ENCODE results near the gene ARID5A. TPM values are rescaled to one million over a fixed set of nuclear protein-coding genes. Genes with fewer than 3 reads are reported as not detected.
"Not testable (repeated sequence)": the region's sequence is repeated elsewhere in the genome, so short reads cannot be mapped to it uniquely, and the experiment has no call there.

Gene ARID5A
- polyA plus RNA-seq, 4 donors, result 4.3 to 7.1 (median 5.6) TPM

GRCh38 chr2:96553176-96553956 lies 16.8 kb downstream of the ARID5A start:
- no peak for DNase-seq (ENCODE audit: low read depth in 4 of 4, low spot score in 3 of 4)

DNA sequence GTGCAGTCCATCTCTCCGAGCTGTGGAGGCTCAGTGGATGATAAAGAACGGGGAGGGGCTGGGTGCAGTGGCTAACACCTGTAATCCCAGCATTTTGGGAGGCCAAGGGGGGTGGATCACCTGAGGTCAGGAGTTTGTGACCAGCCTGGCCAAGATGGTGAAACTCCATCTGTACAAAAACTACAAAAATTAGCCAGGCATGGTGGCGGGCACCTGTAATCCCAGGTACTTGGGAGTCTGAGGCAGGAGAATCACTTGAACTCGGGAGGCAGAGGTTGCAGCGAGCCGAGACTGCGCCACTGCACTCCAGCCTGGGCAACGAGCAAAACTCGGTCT lies 17.4 kb downstream of the ARID5A start:
- DNase-seq (ENCODE audit: low read depth in 4 of 4, low spot score in 3 of 4), result not testable (repeated sequence)

- DNase-seq (ENCODE audit: low read depth in 4 of 4, low spot score in 3 of 4), result no peak
Measured at GRCh38 chr2:96554293-96555145, 18.0 kb downstream of the ARID5A start.

GRCh38 chr2:96555146-96555610 lies 18.6 kb downstream of the ARID5A start:
- no peak for DNase-seq (ENCODE audit: low read depth in 4 of 4, low spot score in 3 of 4)

DNA sequence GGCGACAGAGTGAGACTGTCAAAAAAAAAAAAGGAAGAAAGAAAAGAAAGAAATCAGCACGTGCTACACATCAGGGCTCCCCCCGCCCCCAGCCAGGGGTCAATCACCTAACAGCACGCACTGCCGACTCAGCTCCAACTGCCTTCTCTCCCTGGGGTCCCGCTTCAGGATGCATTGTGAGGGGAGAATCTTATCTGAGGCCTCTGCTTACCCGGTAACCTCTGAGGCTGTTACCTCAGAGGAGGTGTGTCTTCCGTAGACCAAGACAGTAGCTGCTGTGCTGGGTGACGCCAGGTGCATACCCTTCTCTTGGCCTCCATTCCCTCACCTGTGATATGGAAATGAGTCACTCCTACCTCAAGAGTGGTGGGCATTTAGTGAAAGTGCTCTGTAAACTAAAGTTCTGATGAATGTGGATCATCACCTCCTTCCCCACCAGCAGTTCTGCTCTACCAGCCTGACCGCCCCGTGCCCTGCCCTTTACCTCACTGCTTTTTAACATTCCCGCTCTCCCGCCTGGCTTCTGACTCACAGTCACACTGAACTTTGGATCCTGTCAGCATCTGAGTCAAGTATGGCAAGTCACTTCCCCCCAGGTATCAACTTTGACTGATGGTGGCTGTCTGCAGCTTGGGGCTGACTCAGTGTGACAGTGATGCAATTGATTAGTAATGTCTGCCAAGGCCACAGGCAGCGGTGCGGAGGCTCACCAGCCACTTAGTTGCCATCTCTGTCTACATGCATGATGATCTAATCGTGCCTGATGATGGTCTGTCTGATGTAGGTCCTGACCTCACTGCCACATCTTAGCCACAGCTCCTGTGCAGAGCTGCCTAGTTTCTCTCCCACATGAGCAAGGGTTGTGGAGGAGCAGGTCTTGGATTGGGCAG lies 20.1 kb downstream of the ARID5A start:
- DNase-seq (ENCODE audit: low read depth in 4 of 4, low spot score in 3 of 4), result no peak

- DNase-seq (ENCODE audit: low read depth in 4 of 4, low spot score in 3 of 4), result not testable (repeated sequence)
Measured at GRCh38 chr2:96557421-96557820, 20.9 kb downstream of the ARID5A start.

- DNase-seq (ENCODE audit: low read depth in 4 of 4, low spot score in 3 of 4), result no peak
Measured at GRCh38 chr2:96558061-96558460, 21.5 kb downstream of the ARID5A start.

- no peak for DNase-seq (ENCODE audit: low read depth in 4 of 4, low spot score in 3 of 4)
Measured at GRCh38 chr2:96558485-96558884, 21.9 kb downstream of the ARID5A start.

DNA sequence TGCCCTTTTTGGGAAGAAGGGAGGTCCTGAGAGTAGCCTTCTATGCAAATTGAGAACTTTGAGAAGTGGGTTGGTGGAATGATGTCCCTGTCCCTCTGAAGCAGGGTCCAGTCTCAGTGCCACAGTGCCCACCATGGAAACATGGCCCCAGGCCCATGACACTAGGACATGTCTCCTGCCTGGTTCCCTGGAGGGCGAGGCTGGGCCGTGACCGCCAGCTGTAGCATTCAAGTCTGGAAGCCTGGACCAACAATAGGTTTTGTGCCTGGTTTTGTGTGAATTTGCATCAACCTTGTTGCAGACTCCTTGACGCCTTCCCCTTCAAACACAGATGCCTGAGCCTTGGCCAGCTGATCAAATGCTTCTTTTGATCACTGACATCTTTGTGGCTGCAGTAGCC lies 27.5 kb downstream of the ARID5A start:
- no peak for DNase-seq (ENCODE audit: low read depth in 4 of 4, low spot score in 3 of 4)

DNA sequence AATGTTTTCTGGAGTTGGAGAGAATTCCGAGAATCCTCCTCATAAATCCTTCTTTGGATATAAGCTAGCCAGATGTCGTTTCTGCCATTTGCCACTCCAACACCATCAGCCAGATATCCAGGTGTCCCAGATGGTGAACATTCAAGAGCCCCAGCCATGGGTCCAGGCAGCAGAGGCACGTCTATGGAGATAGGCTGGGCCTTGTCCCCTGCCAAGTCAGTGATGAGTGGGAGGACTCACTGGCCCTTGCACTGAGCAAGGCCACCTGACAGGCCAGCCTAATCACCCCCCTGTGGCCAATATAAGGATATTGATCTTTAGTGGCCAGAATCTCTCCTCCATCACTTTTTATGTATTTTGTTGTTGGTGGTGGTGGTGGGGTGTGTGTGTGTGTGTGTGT lies 28.0 kb downstream of the ARID5A start:
- no peak for DNase-seq (ENCODE audit: low read depth in 4 of 4, low spot score in 3 of 4)

- DNase-seq (ENCODE audit: low read depth in 4 of 4, low spot score in 3 of 4), result no peak
Measured at GRCh38 chr2:96565111-96565510, 28.6 kb downstream of the ARID5A start.

- DNase-seq (ENCODE audit: low read depth in 4 of 4, low spot score in 3 of 4), result no peak
Measured at GRCh38 chr2:96568094-96568493, 31.5 kb downstream of the ARID5A start.

GRCh38 chr2:96574364-96574763 lies 37.8 kb downstream of the ARID5A start:
- no peak for DNase-seq (ENCODE audit: low read depth in 4 of 4, low spot score in 3 of 4)

DNA sequence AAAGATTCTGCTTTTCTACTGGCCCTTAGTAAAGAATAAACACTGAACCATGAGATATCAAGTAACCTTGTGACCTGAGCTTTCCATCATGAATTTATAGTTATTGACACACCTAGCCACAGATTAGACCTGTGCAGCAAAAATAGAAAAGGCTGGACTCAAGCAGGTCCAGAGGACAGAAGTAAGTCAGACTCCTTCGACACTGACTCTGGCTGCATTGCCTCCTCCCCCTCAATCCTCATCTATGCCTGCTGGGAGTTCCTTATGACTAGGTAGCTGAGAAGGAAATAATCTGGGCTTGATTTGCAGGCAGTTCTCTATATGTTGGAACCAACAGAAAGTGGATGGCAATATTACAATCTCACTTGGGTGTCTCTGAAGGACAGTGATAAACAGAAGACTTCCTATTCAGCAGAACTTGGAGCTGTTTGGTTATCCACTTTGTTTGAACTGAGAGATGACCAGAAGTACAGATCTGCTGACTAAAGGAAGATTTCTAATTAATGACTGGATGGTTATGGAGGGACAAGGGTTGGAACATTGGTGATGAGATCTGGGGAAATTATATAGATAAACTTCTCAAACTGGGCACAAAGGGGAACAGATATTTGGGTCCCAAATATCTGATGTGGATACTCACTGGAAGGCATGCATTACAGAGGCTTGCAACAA lies 39.4 kb downstream of the ARID5A start:
- no peak for DNase-seq (ENCODE audit: low read depth in 4 of 4, low spot score in 3 of 4)

DNA sequence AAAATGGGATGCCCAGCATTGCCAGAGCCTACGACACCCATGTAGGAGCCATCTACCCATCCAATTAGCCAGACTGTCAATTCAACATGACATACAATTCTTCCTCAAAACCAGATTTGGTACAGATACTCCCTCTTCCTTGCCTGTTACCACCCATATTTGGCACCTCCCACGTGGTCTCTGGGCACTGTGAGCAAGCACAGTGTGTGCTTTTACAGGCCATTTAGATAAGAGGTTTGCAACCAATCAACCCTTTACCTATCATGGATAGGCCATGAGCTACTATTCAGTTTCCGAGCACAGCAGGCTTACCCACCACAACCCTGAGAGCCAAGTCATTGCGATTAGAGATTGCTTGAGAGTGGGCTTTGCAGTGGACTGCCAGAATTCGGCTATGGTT lies 40.9 kb downstream of the ARID5A start:
- DNase-seq (ENCODE audit: low read depth in 4 of 4, low spot score in 3 of 4), result no peak

DNA sequence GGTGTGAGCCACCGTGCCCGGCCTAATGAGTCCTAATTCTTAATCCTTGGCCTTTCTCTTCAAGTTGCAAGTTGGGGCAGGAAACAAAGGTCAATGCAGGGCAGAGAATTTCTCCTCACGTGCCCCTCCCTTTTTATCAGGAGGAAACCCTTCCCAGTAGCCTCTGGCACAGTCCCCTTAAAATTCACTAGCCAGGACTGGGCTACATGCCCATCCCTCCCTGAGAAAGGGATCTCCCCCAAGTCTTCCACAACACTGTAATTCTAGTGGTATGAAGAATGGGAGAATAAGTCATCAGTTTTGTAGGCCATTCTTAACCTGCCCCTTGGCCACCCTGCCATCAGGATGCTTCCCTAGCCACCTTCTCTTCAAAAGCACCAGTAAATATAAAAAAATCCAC lies 42.2 kb downstream of the ARID5A start:
- no peak for DNase-seq (ENCODE audit: low read depth in 4 of 4, low spot score in 3 of 4)

GRCh38 chr2:96579422-96579821 lies 42.9 kb downstream of the ARID5A start:
- DNase-seq (ENCODE audit: low read depth in 4 of 4, low spot score in 3 of 4), result no peak

GRCh38 chr2:96580771-96581170 lies 44.2 kb downstream of the ARID5A start:
- no peak for DNase-seq (ENCODE audit: low read depth in 4 of 4, low spot score in 3 of 4)

DNA sequence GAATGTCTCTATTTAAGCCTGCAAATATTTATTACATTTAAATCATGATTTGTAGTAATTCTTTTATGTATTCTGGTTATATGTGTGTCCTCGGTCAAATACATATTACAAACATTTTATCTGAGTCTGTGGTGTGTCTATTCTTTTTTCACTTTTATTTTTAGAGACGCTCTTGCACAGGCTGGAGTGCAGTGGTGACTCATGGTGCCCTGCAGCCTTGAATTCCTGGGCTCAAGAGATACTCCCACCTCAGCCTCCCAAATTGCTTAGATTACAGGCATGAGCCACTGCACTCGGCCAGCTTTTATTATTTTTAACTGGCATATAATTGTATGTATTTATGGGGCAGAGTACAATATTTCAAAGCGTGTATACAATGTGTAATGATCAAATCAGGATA lies 47.5 kb downstream of the ARID5A start:
- DNase-seq (ENCODE audit: low read depth in 4 of 4, low spot score in 3 of 4), result no peak

DNA sequence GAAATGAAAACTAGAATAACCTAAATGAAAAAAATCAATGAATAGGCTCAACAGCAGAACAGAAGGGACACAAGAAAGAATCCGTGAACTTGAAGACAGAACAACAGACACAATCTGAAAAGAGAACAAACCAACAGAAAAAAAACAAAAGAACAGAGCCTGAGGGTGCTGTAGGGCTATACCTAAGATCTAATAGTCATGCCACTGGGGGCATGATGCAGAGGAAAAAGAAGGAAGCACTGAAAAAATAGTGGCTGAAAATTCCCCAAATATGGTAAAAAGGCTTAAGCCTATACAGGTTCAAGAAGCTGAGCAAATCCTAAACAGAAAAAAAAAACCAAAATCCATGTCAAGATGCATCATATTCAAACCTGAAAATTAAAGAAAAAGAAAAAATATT lies 51.3 kb downstream of the ARID5A start:
- no peak for DNase-seq (ENCODE audit: low read depth in 4 of 4, low spot score in 3 of 4)

Measured in left renal pelvis (tissue), 4 donors.